NAMALWA (cell line): ENCODE measurements around the gene KRT4.

Experiments
- DNase-seq: peaks from one replicate; pipeline ENCODE4 v3.0.0-alpha.2; 2015; ENCODE audit warnings: low spot score

KRT4 gene

GRCh38 chr12:52821826-52822660, 8.1 kb upstream of the KRT4 start:
- DNase-seq, result no peak

GRCh38 chr12:52821071-52821730, 7.3 kb upstream of the KRT4 start:
- DNase-seq, result no peak

GRCh38 chr12:52820521-52820920, 6.6 kb upstream of the KRT4 start:
- DNase-seq, result no peak

GRCh38 chr12:52819731-52820510, 6.0 kb upstream of the KRT4 start:
- no peak for DNase-seq

GRCh38 chr12:52818887-52819420, 5.0 kb upstream of the KRT4 start:
- no peak for DNase-seq

- no peak for DNase-seq
These were observed 4.5 kb upstream of the KRT4 start for GRCh38 chr12:52818388-52818787.

GRCh38 chr12:52817699-52818238, 3.9 kb upstream of the KRT4 start:
- DNase-seq, result no peak

GRCh38 chr12:52817003-52817698, 3.2 kb upstream of the KRT4 start:
- DNase-seq, result no peak

- no peak for DNase-seq
These were observed 2.0 kb upstream of the KRT4 start for GRCh38 chr12:52815676-52816588.

GRCh38 chr12:52815161-52815560, 1.2 kb upstream of the KRT4 start:
- no peak for DNase-seq

- DNase-seq, result no peak
These were observed 817 bp upstream of the KRT4 start for GRCh38 chr12:52814710-52815155.

- DNase-seq, result no peak
These were observed 605 bp downstream of the KRT4 start for GRCh38 chr12:52813203-52813819.

GRCh38 chr12:52812749-52813148, 1.2 kb downstream of the KRT4 start:
- no peak for DNase-seq

GRCh38 chr12:52812073-52812400, 1.9 kb downstream of the KRT4 start:
- DNase-seq, result no peak

GRCh38 chr12:52811191-52812072, 2.5 kb downstream of the KRT4 start:
- no peak for DNase-seq

GRCh38 chr12:52810554-52810953, 3.4 kb downstream of the KRT4 start:
- DNase-seq, result no peak

- DNase-seq, result no peak
These were observed 4.8 kb downstream of the KRT4 start for GRCh38 chr12:52809166-52809565.

GRCh38 chr12:52808573-52809160, 5.2 kb downstream of the KRT4 start:
- no peak for DNase-seq
